NCI-H146 (cell line): ENCODE data around the gene NMRK2.

Source experiments
- DNase-seq: peaks from one replicate; lab custom pipeline; 2025; lab: John Stamatoyannopoulos, UW

Gene NMRK2

DNA sequence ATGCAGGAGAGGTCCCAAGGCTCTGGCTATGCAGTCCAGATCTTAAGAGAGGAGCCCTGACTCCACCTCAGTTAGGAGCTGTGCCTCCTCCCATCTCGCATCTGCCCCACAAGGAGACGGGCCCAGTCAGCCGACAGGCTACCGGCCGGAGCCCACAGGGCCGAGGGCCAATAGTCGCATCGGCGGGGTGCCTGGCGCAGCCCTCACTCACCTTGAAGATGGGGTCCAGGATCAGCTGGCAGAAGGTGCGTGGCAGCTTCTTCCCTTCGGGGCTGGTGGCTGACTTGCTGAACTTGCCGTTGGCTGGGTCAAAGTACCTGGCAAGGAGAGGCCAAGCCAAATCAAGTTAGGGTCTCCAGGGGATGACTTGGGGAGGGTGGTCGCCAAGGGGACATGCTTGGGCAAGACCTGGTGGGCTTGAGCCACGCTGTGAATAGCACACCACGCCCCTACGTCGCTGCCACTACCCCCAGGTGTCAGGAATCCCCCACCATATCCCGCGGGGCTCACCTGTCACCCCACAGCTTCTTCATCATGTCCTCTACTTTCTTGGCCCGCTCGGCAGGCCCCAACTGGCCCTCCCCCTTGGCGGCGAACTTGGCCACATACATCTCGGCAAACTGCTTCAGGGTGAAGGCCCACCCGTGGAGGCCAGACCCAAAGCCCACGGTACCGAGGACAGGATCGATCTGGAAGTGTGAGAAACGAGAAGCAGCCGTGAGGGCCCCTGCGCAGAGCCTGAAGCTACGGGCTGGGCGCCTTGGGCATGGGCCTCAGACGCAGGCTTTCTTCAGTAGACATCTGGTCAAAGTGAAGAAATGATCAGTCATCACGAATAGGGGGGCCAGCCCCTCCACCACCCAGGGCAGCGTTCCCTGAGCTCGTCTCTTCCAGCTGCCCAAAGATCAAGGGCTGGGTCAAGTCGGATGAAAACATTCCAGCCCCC, 49.1 kb downstream of the NMRK2 start:
- DNase-seq = no peak

DNA sequence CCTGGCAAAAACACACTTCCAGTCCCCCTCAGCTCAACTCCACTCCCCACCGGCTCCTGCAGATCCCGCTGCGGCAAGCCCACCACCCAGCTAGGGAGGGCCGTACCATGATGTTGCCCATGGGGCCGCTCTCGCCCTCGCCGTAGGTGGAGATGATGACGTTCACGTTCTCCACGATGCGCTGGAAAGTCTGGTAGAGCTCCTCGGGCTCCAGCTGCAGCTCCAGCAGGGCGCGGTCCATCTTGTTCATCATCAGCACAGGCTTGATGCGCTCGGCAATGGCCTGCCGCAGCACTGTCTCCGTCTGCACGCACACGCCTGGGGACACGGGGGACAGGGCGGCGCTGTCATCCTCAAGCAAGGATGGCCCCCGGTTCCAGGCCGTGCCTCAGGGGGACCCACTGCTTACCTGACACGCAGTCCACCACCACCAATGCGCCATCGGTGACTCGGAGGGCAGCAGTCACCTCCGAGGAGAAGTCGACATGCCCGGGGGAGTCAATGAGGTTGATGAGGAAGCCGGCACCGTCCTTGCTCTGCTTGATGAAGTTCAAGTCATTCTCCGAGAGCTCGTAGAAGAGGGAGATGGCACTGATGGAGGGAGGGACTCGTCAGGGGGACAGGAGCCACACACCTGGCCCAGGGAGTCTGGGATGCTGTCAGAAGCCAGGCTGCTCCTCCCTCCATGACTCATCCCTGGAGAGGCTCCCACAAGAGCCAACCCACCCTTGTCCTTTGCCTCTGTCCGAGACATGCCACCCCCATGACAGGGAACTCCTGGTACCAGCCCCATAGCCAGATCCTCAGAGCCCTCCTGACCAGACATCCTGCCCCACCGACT, 50.1 kb downstream of the NMRK2 start:
- DNase-seq = no peak

DNA sequence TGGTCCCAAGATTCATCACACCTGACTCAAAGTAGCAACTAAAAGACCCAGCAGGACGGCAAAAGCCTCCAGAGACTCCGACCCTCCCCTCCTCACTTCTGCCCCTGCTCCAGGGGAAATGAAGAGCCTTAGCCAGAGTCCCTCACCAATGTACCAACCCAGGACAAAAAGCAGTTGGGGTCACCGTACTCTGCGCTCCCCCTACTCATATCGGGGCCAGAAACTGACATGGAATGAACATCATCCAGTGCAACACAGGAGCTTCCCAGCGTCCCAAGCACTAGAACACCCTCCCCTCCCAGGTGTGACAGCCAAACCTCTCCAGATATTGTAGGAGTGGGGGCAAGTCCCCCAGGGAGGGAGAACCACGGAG, 50.7 kb downstream of the NMRK2 start:
- no peak for DNase-seq

DNA sequence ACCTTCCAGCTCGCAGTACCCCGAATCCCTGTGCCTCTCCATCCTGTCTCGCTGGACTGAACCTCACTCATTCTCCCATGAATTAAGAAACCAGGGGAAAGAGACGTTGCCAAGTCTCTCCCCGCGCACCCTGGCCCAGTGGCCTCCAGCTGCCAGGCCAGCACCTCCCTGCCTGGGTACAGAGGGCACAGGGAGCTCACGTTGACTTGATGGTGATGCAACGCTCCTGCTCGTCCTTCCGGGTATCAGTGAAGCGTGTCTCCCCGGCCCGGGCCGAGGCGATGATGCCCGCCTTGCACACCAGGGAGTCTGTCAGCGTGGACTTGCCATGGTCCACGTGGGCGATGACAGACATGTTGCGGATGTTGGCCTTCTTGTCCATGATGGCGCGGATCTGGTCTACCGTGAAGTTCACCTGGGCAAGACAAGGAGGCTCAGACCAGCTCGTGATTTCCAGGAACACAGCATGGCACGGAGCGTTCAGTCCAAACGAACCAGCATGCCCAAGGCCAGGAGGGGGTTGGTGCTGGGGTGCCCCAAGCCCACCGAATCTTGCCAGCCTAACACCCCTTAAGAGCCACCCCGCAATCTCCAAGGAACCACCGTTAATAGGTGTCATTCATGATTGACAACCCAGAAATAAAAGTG, 51.2 kb downstream of the NMRK2 start:
- DNase-seq = no peak

DNA sequence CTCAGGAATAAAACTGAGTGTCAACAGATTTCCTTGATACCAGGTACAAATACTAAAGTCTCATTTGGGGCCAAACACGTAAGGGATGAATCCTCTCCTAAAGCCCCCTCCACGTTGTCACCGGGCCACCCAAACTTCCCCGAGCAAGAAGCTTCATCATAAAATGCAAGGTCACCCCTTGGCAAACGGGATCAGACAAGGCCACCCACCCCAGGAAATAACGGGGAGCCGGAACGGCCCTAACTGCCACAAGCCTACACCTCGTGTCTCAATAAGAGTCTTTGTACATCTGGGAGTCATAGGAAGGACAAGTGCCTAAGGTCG, 51.7 kb downstream of the NMRK2 start:
- no peak for DNase-seq

DNA sequence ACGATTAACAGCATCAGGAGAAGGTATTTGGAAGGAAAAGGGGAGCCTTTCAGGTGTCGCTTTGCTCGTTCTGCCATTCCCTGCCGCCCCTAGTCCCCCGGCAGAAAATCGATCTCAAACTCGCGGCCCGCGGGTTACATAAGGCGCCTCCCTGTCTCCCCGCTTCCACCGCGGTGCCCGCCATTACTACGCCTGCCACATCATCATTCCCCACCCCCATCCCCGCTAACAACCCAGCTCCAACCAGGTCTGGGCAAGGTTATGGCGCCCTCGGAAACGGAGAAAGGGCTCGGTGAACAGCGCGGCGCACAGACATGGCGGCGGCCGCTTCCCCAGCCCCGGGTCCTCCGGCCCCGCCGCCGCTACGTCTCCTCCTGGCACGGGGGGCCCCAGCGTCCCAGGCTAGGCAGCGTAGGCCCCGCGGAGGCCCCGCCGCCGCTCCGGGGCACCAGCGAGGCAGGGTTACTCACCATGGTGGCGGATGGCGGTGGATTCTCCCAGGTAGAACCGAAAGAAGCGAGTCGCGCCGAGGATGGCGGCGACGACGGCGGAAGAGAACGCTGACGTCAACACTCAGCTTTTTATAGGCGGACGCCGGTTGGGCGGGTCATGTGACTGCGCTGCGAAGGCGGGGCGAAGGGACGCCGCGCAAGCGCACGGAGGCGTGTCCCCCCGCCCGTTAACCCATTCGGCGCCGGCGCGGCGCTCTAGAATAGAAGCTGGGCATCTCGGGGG, 52.2 kb downstream of the NMRK2 start, which contains the start of gene EEF2:
Gene EEF2, minus strand, starts transcription at position 556 of the 735 bp plus-strand sequence. Its CDS starts 83 bp downstream, at position 473.
- peak; percentile 84 for DNase-seq

DNA sequence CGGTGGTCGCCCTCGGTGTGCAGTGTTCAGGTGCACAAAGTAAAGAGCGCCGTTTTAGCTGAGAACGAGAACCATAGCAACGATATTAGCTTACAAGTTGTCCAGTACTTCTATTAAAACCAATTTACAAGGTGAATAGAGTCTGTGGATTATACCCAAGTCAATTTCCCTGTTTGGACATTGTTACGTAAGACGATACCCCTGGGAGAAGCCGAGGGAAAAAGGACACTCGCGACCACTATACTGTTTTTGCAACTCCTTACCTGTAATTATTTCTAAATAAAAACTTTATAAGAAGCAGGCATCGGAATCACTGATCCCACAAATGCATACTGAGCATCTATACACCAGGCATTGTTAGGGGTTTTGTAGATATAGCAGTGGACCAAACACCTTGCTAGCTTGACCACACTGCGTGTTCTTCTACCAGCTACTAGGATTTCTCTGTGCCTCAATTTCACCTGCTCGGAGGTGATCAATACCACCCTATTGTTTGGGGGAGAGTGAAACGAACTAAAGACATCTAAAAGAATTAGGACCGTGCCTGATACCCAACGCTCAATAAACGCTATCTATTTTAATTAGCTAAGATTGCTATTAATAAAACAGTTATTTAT, 52.9 kb downstream of the NMRK2 start:
- no peak for DNase-seq

DNA sequence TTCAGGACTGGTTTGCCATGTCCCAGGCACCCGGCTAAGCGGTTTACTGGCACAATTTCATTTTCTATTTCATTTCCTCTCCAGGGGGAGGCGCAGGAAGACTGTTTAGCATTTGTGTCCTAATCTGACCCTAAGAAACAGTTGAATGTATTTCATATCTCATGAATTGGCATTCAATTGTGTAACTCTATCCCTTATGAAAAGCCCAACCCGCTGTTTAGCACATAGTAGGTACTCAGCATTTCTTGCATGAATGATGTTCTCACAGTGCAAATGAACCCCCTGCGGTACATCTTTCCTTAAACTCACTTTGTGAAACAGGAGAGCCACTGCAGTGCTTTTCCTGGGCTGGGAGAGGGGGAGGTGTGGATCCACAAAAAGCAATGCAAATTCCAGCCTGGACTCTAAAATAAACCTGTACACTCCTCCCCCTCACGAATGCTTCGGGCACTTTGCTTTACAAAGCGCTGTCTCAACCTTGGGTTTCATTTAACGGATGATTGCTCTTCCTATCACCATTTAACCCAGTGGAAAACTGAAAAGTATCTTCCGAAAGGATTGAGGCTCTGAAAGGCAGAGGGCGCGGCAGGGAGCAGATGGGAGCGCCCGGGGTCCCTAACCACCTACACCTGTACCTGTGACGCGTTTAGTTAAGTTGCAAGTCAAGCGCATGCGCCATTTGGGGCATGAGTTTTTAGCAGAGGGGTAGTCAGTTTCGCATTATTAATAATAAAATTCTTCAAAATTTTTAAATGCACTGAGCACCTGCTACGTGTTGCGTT, 53.6 kb downstream of the NMRK2 start:
- DNase-seq = peak; percentile 76

DNA sequence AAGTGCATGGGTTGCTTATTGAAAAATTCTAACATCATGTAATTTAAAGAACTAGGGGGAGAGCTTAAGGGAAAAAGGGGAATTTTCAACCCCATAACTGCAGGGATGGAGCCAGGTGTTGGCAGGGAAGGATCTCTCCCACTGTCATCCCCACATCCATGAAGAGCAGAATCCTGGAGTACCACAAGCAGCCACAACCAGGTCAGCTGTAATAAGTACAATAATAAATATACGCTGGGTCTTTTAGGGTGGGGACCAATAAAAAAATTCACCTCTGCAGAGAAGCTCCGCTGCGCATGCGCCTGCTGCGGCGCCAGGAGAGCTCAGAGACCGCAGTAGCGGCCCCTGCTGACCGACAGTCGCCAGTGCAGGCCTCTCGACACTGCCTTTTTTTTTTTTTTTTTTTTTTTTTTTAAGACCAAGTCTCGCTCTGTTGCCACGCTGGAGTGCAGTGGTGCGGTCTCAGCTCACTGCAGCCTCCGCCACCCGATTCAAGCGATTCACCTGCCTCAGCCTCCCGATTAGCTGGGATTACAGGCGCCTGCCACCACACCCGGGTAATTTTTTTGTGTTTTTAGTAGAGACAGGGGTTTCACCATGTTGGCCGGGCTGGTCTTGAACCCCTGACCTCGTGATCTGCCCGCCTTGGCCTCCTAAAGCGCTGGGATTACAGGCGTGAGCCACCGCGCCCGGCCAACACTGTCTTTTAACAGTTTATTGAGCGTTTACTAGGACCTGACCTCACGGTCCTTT, 54.9 kb downstream of the NMRK2 start:
- peak; percentile 84 for DNase-seq

DNA sequence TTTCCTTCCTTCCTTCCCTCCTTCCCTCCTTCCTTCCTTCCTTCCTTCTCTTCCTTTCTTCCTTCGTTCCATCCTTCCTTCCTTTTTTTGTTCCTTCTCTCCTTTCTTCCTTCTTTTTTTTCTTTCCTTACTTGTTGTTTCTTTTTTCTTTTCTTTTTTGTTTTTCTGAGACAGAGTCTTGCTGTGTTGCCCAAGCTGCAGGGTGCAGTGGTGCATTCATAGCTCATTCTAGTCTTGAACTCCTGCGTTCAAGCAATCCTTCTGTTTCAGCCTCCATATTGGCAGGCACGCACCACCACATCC, 57.9 kb downstream of the NMRK2 start:
- DNase-seq = no peak
